WTC11 (cell line): ENCODE results near the gene SLC6A5. TPM values are rescaled to one million over a fixed set of nuclear protein-coding genes. Genes with fewer than 3 reads are reported as not detected.

Experiments used
- ATAC-seq: fragments of 200-7000 bp; cut with Tn5 transposase; 2 replicates; pipeline ENCODE4 v1.10.0; 2021; ENCODE audit warnings: mild to moderate bottlenecking, moderate library complexity
- CTCF ChIA-PET: fragments of 300-600 bp; sonication (Branson Sonifier 250); formaldehyde crosslinking; loops from one replicate; lab custom pipeline; 2021; ENCODE audit warnings: antibody characterized with exemption; lab: Charles Lee
- POLR2A ChIA-PET: fragments of 350-600 bp; sonication (Branson Sonifier 250); formaldehyde crosslinking; loops from one replicate; lab custom pipeline; 2021; ENCODE audit warnings: antibody characterized with exemption; lab: Charles Lee
- DNase-seq: peaks from one replicate; pipeline ENCODE4 v3.0.0; 2021; ENCODE audit warnings: low spot score
- H3K27ac Mint-ChIP-seq: 2 replicates; pipeline ENCODE4 v1.8.0; 2021; ENCODE audit warnings: mixed read lengths
- H3K27me3 Mint-ChIP-seq: 2 replicates; pipeline ENCODE4 v1.8.0; 2021; ENCODE audit warnings: low read depth, mild to moderate bottlenecking, moderate library complexity, mixed read lengths
- H3K36me3 Mint-ChIP-seq: 2 replicates; pipeline ENCODE4 v1.8.0; 2021; ENCODE audit warnings: mixed read lengths
- H3K4me1 Mint-ChIP-seq: 2 replicates; pipeline ENCODE4 v1.8.0; 2022; ENCODE audit warnings: mixed read lengths
- H3K4me3 Mint-ChIP-seq: 2 replicates; pipeline ENCODE4 v1.8.0; 2021; ENCODE audit warnings: mild to moderate bottlenecking, moderate library complexity, mixed read lengths
- H3K9me3 Mint-ChIP-seq: 2 replicates; pipeline ENCODE4 v1.8.0; 2021; ENCODE audit warnings: mixed read lengths
- CREB1 ChIP-seq: sonication (generic); formaldehyde crosslinking; IDR thresholded peaks from 2 replicates; pipeline ENCODE4 v1.8.0; 2023; ENCODE audit warnings: mild to moderate bottlenecking, missing genetic modification reagents
- CREM ChIP-seq: sonication (generic); formaldehyde crosslinking; IDR thresholded peaks from 2 replicates; pipeline ENCODE4 v1.8.1; 2022; ENCODE audit warnings: mild to moderate bottlenecking, missing genetic modification reagents, moderate library complexity
- ETV6 ChIP-seq: sonication (generic); formaldehyde crosslinking; IDR thresholded peaks from 2 replicates; pipeline ENCODE4 v1.8.1; 2022; ENCODE audit warnings: mild to moderate bottlenecking, missing genetic modification reagents
- GRHL2 ChIP-seq: fragments of 250-450 bp; sonication (Bioruptor Pico); IDR thresholded peaks from 2 replicates; pipeline ENCODE4 v1.8.0; 2022; ENCODE audit warnings: mild to moderate bottlenecking, moderate library complexity; ENCODE audit not compliant: insufficient replicate concordance, severe bottlenecking
- GTF2I ChIP-seq: fragments of 250-450 bp; sonication (Bioruptor Pico); conservative IDR thresholded peaks from 2 replicates; pipeline ENCODE4 v1.4.0; 2021; ENCODE audit warnings: mild to moderate bottlenecking
- JUN ChIP-seq: sonication (generic); formaldehyde crosslinking; IDR thresholded peaks from 2 replicates; pipeline ENCODE4 v1.8.0; 2023; ENCODE audit warnings: mild to moderate bottlenecking, missing genetic modification reagents
- MYBL2 ChIP-seq: sonication (generic); formaldehyde crosslinking; IDR thresholded peaks from 2 replicates; pipeline ENCODE4 v1.8.1; 2023; ENCODE audit warnings: mild to moderate bottlenecking, moderate library complexity, missing genetic modification reagents
- RORB ChIP-seq: fragments of 250-450 bp; sonication (Bioruptor Pico); IDR thresholded peaks from 2 replicates; pipeline ENCODE4 v1.9.0; 2021; ENCODE audit warnings: mild to moderate bottlenecking
- SMAD4 ChIP-seq: sonication (generic); formaldehyde crosslinking; IDR thresholded peaks from 2 replicates; pipeline ENCODE4 v1.8.0; 2022; ENCODE audit warnings: mild to moderate bottlenecking, missing genetic modification reagents
- ZNF121 ChIP-seq: sonication (generic); formaldehyde crosslinking; IDR thresholded peaks from 2 replicates; pipeline ENCODE4 v1.8.0; 2023; ENCODE audit warnings: missing genetic modification reagents
- ZNF138 ChIP-seq: sonication (generic); formaldehyde crosslinking; conservative IDR thresholded peaks from 2 replicates; pipeline ENCODE4 v1.8.1; 2022; ENCODE audit warnings: mild to moderate bottlenecking, moderate library complexity, missing genetic modification reagents
- ZNF317 ChIP-seq: sonication (generic); formaldehyde crosslinking; IDR thresholded peaks from 2 replicates; pipeline ENCODE4 v1.8.1; 2023; ENCODE audit warnings: low read depth, mild to moderate bottlenecking, moderate library complexity, missing genetic modification reagents, borderline replicate concordance
- ZNF416 ChIP-seq: fragments of 250-450 bp; sonication (Bioruptor Pico); IDR thresholded peaks from 2 replicates; pipeline ENCODE4 v1.9.0; 2021; ENCODE audit warnings: mild to moderate bottlenecking, inconsistent platforms
- total RNA-seq: library from RNA; stranded (reverse); gene quantifications from 3 replicates; pipeline ENCODE4 v1.2.3, GENCODE V29; 2021
- TF ChIP-seq, protein P1 (sequence below): fragments of 200-600 bp; IDR thresholded peaks from 2 replicates; pipeline ENCODE4 v1.8.0; 2022; ENCODE audit warnings: antibody characterized with exemption
- TF ChIP-seq, protein P2 (sequence below): sonication (generic); formaldehyde crosslinking; IDR thresholded peaks from 2 replicates; pipeline ENCODE4 v1.8.0; 2022; ENCODE audit warnings: mild to moderate bottlenecking, missing genetic modification reagents
- TF ChIP-seq, protein P3 (sequence below): sonication (generic); formaldehyde crosslinking; conservative IDR thresholded peaks from 2 replicates; pipeline ENCODE4 v1.8.1; 2022; ENCODE audit warnings: mild to moderate bottlenecking, missing genetic modification reagents
- TF ChIP-seq, protein P4 (sequence below): fragments of 250-450 bp; sonication (Bioruptor Pico); IDR thresholded peaks from 2 replicates; pipeline ENCODE4 v2.1.2; 2022; ENCODE audit warnings: mild to moderate bottlenecking, moderate library complexity
- TF ChIP-seq, protein P5 (sequence below): sonication (generic); formaldehyde crosslinking; IDR thresholded peaks from 2 replicates; pipeline ENCODE4 v1.8.0; 2022; ENCODE audit warnings: mild to moderate bottlenecking, missing genetic modification reagents
- TF ChIP-seq, protein P6 (sequence below): sonication (generic); formaldehyde crosslinking; IDR thresholded peaks from 2 replicates; pipeline ENCODE4 v1.8.1; 2023; ENCODE audit warnings: mild to moderate bottlenecking, missing genetic modification reagents
- TF ChIP-seq, protein P7 (sequence below): fragments of 250-450 bp; sonication (Bioruptor Pico); IDR thresholded peaks from 2 replicates; pipeline ENCODE4 v1.9.0; 2021; ENCODE audit warnings: mild to moderate bottlenecking
- TF ChIP-seq, protein P8 (sequence below): sonication (generic); formaldehyde crosslinking; IDR thresholded peaks from 2 replicates; pipeline ENCODE4 v1.8.1; 2023; ENCODE audit warnings: mild to moderate bottlenecking, missing genetic modification reagents, moderate library complexity

Gene SLC6A5
- total RNA-seq, 1 experiment from 2014 or later, result not detected

DNA sequence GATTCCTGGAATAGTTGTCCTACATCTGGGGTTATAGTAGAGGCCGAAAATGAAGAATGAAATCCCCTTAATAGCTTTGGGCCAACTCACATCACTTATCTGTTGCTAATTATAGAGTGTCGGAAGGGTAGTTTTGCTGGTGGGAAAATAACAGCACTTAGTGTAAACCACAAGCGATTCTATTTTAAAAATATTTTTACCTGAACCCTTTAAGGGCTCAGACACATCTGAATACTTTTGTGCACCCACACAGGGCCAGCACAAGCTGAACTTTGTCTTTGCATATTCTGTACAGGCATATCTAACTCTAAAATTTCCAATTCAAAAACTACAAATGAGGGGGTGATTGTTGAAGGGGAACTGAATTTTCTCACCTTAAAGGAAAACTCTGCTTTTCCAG lies 27.6 kb downstream of the SLC6A5 start (continued):
- TF ChIP-seq, protein P1, sequence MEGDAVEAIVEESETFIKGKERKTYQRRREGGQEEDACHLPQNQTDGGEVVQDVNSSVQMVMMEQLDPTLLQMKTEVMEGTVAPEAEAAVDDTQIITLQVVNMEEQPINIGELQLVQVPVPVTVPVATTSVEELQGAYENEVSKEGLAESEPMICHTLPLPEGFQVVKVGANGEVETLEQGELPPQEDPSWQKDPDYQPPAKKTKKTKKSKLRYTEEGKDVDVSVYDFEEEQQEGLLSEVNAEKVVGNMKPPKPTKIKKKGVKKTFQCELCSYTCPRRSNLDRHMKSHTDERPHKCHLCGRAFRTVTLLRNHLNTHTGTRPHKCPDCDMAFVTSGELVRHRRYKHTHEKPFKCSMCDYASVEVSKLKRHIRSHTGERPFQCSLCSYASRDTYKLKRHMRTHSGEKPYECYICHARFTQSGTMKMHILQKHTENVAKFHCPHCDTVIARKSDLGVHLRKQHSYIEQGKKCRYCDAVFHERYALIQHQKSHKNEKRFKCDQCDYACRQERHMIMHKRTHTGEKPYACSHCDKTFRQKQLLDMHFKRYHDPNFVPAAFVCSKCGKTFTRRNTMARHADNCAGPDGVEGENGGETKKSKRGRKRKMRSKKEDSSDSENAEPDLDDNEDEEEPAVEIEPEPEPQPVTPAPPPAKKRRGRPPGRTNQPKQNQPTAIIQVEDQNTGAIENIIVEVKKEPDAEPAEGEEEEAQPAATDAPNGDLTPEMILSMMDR, result no peak
- no peak for TF ChIP-seq GTF2I (CRISPR knock-in tag)

DNA sequence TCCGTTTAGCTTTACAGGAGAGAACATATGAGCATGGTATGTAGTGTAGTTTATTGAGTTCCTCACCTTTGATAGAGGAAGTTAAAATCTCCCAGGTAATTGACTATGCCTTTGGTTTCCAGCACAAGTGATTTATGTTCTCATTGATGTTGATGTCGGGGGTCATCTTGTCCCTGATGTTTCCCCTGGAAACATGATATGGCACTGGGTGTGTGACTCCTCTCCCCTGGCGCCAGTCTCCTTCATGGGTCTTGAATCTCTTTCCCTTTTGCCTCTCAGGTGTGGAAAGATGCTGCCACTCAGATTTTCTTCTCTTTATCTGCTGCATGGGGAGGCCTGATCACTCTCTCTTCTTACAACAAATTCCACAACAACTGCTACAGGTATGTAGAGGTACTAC lies 28.3 kb downstream of the SLC6A5 start:
- ChIA-PET POLR2A (no interaction called here), CTCF (no interaction called here)
- Mint-ChIP-seq H3K36me3 (peaks cover 3% of the 10 kb centered on the region; the same call in 1 of the 2 replicates), H3K27ac (no peak overlapping the region), H3K27me3 (peaks cover 7% of the 10 kb centered on the region), H3K4me1 (peaks cover 23% of the 10 kb centered on the region), H3K9me3 (peaks cover 3% of the 10 kb centered on the region; the same call in 1 of the 2 replicates), H3K4me3 (no peak overlapping the region)
- DNase-seq (no peak), ATAC-seq (no peak)
- TF ChIP-seq, protein P2, sequence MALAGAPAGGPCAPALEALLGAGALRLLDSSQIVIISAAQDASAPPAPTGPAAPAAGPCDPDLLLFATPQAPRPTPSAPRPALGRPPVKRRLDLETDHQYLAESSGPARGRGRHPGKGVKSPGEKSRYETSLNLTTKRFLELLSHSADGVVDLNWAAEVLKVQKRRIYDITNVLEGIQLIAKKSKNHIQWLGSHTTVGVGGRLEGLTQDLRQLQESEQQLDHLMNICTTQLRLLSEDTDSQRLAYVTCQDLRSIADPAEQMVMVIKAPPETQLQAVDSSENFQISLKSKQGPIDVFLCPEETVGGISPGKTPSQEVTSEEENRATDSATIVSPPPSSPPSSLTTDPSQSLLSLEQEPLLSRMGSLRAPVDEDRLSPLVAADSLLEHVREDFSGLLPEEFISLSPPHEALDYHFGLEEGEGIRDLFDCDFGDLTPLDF, result no peak
- TF ChIP-seq GTF2I (CRISPR knock-in tag), result no peak
- TF ChIP-seq JUN (CRISPR knock-in tag), result no peak
- no peak for TF ChIP-seq RORB (CRISPR knock-in tag)
- TF ChIP-seq ETV6, result no peak
- no peak for TF ChIP-seq MYBL2 (CRISPR knock-in tag)
- TF ChIP-seq ZNF138, result no peak
- TF ChIP-seq GRHL2 (CRISPR knock-in tag), result no peak
- no peak for TF ChIP-seq CREB1
- TF ChIP-seq, protein P3, sequence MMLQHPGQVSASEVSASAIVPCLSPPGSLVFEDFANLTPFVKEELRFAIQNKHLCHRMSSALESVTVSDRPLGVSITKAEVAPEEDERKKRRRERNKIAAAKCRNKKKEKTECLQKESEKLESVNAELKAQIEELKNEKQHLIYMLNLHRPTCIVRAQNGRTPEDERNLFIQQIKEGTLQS (CRISPR knock-in tag), result no peak
- TF ChIP-seq, protein P4, sequence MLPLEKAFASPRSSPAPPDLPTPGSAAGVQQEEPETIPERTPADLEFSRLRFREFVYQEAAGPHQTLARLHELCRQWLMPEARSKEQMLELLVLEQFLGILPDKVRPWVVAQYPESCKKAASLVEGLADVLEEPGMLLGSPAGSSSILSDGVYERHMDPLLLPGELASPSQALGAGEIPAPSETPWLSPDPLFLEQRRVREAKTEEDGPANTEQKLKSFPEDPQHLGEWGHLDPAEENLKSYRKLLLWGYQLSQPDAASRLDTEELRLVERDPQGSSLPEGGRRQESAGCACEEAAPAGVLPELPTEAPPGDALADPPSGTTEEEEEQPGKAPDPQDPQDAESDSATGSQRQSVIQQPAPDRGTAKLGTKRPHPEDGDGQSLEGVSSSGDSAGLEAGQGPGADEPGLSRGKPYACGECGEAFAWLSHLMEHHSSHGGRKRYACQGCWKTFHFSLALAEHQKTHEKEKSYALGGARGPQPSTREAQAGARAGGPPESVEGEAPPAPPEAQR, result no peak

DNA sequence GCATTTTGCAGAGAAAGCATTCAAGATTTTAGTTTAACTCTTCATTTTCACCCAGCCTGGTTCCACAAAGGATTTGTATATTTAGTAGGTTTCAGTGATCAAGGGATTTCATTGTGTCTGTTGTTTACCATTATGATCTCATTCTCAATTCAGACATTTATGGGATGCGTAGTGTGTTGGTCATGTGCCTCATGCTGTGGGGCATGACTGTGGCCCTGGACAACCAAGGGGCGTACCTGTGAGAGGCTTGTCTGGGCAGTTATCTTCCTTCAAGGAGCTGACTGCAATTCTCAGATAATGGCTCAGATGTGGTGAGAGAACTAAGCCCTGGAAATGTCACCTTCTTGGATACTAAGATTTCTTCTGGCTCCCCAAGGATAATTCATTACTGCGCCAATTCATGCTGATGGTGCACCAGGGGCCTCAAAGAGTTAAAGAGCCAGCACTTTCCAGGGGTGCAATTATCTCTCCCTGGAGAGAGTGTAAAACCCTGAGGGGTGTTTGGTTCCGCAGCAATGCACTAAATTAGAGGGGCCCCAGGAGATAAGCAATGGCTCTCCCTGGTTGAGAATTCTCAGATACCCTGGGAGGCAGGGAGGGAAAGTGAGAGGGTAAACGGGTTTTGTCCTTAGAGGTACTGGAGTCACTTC lies 32.2 kb downstream of the SLC6A5 start:
- peaks cover 25% of the 10 kb centered on the region for H3K4me1 Mint-ChIP-seq
- CTCF ChIA-PET, result interaction anchor here (1.5 kb wide), 1 partner anchor 503 kb away, joined by 3 read pairs; no protein-coding TSS in a partner anchor
- ATAC-seq, result no peak

DNA sequence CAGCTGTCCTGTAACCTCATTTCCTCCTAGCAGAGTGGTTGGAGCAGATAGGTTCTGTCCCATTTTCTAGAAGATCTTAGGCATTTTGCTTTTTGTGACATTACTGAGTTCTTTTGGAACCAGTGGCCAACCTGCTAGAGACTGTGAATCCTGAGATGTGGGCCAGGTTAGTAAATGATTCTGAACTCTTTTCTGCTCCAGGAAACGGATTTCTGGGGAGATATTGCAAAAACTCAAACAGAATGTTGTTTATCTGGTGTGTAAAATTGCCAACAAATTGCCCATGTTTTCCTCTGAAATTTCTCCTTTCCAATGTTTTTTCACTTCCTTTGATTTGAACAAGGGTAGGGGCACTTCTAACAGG lies 32.7 kb downstream of the SLC6A5 start:
- ATAC-seq (no peak), DNase-seq (no peak)
- H3K4me3 Mint-ChIP-seq, result no peak overlapping the region
- H3K36me3 Mint-ChIP-seq, result peaks cover 3% of the 10 kb centered on the region; the same call in 1 of the 2 replicates
- CTCF ChIA-PET, result interaction anchor here (1.5 kb wide), 1 partner anchor 503 kb away, joined by 3 read pairs; no protein-coding TSS in a partner anchor
- POLR2A ChIA-PET, result no interaction called here
- H3K27ac Mint-ChIP-seq, result no peak overlapping the region
- peaks cover 3% of the 10 kb centered on the region for H3K27me3 Mint-ChIP-seq
- H3K4me1 Mint-ChIP-seq, result peaks cover 30% of the 10 kb centered on the region
- H3K9me3 Mint-ChIP-seq, result peaks cover 3% of the 10 kb centered on the region; the same call in 1 of the 2 replicates
- TF ChIP-seq ZNF416 (CRISPR knock-in tag) (no peak), ZNF121 (CRISPR knock-in tag) (no peak), CREM (no peak), ZNF317 (CRISPR knock-in tag) (no peak), SMAD4 (CRISPR knock-in tag) (no peak)
- TF ChIP-seq, protein P5, sequence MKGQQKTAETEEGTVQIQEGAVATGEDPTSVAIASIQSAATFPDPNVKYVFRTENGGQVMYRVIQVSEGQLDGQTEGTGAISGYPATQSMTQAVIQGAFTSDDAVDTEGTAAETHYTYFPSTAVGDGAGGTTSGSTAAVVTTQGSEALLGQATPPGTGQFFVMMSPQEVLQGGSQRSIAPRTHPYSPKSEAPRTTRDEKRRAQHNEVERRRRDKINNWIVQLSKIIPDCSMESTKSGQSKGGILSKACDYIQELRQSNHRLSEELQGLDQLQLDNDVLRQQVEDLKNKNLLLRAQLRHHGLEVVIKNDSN (CRISPR knock-in tag), result no peak
- TF ChIP-seq, protein P6, sequence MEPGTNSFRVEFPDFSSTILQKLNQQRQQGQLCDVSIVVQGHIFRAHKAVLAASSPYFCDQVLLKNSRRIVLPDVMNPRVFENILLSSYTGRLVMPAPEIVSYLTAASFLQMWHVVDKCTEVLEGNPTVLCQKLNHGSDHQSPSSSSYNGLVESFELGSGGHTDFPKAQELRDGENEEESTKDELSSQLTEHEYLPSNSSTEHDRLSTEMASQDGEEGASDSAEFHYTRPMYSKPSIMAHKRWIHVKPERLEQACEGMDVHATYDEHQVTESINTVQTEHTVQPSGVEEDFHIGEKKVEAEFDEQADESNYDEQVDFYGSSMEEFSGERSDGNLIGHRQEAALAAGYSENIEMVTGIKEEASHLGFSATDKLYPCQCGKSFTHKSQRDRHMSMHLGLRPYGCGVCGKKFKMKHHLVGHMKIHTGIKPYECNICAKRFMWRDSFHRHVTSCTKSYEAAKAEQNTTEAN (CRISPR knock-in tag), result no peak
- TF ChIP-seq, protein P7, sequence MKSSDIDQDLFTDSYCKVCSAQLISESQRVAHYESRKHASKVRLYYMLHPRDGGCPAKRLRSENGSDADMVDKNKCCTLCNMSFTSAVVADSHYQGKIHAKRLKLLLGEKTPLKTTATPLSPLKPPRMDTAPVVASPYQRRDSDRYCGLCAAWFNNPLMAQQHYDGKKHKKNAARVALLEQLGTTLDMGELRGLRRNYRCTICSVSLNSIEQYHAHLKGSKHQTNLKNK (CRISPR knock-in tag), result no peak
- TF ChIP-seq, protein P8, sequence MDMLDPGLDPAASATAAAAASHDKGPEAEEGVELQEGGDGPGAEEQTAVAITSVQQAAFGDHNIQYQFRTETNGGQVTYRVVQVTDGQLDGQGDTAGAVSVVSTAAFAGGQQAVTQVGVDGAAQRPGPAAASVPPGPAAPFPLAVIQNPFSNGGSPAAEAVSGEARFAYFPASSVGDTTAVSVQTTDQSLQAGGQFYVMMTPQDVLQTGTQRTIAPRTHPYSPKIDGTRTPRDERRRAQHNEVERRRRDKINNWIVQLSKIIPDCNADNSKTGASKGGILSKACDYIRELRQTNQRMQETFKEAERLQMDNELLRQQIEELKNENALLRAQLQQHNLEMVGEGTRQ (CRISPR knock-in tag), result no peak

More for the DNA sequence above, 32.2 kb downstream of the SLC6A5 start:
- TF ChIP-seq, protein P8 (CRISPR knock-in tag), result no peak
- TF ChIP-seq ZNF121 (CRISPR knock-in tag), result no peak
- TF ChIP-seq, all 79 proteins: peak for 0
- H3K9me3 Mint-ChIP-seq, result peaks cover 3% of the 10 kb centered on the region; the same call in 1 of the 2 replicates
- POLR2A ChIA-PET, result no interaction called here
- H3K27me3 Mint-ChIP-seq, result peaks cover 3% of the 10 kb centered on the region
- no peak for DNase-seq
- H3K36me3 Mint-ChIP-seq, result peaks cover 3% of the 10 kb centered on the region; the same call in 1 of the 2 replicates
- no peak overlapping the region for H3K27ac Mint-ChIP-seq
- H3K4me3 Mint-ChIP-seq, result no peak overlapping the region
